COLO668 (cell line): ENCODE results near the gene GSTA2.
"Not testable (repeated sequence)": the region's sequence is repeated elsewhere in the genome, so short reads cannot be mapped to it uniquely, and the experiment has no call there.

Source experiments
- DNase-seq: peaks from one replicate; lab custom pipeline; 2025; ENCODE audit not compliant: unreplicated experiment; lab: John Stamatoyannopoulos, UW

Gene GSTA2

DNA sequence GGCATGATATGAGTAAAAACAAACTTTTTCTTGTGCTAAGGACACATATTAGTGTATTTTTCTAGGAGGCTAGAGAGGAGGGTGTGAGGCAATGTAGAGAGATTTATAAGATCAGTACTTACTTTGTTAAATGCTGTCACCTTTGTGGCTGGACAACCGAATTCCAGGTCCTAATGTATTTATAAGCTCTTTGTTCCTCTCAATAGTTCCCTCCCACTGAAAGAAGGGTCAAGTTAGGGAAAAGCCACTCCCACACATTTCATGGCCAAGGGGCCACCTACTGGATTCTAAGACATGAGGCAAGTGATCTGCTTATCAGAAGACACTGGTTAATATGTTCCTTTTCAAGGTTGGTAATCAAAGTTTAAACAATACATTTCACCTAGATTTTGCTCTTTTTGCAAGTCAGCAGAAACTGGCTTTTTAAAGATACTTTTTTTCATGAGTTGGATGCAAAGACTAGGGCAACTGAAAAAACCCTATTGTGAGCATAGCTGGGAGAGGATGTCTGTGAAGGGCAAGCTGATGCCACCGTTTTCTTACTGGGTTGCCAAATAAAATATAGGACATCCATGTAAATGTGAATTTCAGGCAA, at the start of gene GSTA2:
Gene GSTA2, minus strand, starts transcription at position 154 of the 595 bp plus-strand sequence. CDS start 5,528 bp downstream, outside the sequence.
- DNase-seq = not testable (repeated sequence)

GRCh38 chr6:52809777-52810176, 46.5 kb upstream of the GSTA2 start:
- not testable (repeated sequence) for DNase-seq

- DNase-seq = no peak
Observed at GRCh38 chr6:52808660-52809059, 45.4 kb upstream of the GSTA2 start.

DNA sequence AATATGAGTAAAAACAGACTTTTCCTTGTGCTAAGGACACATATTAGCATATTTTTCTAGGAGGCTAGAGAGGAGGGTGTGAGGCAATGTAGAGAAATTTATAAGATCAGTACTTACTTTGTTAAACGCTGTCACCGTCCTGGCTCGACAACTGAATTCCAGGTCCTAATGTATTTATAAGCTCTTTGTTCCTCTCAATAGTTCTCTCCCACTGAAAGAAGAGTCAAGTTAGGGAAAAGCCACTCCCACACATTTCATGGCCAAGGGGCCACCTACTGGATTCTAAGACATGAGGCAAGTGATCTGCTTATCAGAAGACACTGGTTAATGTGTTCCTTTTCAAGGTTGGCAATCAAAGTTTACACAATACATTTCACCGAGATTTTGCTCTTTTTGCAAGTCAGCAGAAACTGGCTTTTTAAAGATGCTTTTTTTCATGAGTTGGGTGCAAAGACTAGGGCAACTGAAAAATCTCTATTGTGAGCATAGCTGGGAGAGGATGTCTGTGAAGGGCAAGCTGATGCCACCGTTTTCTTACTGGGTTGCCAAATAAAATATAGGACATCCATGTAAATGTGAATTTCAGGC, 40.5 kb upstream of the GSTA2 start, which contains the start of gene GSTA1:
Gene GSTA1, minus strand, starts transcription at position 149 of the 588 bp plus-strand sequence. CDS start 4,549 bp downstream, outside the sequence.
- not testable (repeated sequence) for DNase-seq

DNA sequence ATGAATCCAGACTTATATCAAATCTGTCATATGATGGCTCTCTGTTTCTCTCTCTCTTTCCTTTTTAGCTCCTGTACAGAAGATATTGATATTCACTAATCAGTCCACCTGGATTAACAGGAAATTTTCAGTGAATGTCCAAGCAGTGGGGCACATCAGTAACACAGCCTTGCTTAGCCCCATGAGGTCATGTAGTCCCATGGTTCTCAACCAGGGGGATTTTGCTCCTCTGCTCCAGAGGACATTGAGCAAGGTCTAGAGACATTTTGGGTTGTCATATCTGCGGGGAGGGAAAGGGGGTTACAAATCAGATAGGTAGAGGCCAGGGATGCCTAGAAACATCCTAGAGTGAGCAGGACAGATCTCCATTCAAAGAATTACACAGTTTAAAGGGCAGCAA, 39.5 kb upstream of the GSTA2 start:
- no peak for DNase-seq

DNA sequence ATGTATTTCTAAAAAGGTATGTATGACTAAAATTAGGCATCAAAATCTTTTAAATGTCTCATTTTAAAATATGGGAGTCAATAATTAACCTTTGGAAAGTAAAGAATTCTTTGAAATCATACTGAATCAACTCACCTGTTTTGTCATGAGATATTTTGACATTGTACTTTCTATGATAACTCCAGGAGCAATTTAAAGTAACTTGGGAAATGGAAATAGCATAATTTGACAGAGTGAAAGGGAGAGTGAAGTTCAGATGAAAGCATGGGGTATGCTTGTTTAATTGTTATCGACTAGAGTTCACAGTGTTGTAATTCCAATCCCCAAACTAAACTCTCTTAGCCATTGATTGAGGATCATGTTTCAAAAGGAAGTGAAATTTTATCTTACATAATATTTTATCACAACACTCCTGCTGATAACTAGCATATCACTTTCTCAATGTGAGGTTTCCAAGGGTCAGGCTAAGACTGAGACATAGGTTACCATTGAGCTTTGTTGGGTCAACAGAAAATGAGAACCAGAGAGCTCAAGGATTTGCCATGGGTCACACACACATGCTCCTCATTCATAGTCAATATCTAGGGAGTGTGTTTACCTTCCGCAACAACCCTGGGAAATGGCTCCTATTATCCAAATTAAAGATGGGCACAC, 38.0 kb upstream of the GSTA2 start:
- no peak for DNase-seq

GRCh38 chr6:52799272-52799671, 36.0 kb upstream of the GSTA2 start:
- not testable (repeated sequence) for DNase-seq

DNA sequence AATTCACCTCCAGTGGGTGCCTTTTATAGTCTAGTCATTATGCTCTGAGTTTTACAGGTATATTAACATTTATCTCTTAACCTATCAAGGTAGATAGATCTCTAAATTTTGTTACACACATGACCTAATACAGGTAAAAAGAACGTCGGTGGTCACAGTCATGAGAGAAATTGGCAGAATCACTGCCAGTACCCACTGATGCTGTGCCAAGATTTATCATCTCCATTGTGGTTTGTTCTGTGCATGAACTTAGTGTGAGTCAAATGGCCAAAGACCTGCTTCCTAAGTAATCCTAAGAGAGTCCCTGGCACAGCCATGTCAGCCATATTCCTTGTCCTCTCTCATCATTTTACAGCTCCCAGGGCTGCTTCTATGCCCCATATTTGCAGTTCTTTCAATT, 31.1 kb upstream of the GSTA2 start:
- DNase-seq = not testable (repeated sequence)

DNA sequence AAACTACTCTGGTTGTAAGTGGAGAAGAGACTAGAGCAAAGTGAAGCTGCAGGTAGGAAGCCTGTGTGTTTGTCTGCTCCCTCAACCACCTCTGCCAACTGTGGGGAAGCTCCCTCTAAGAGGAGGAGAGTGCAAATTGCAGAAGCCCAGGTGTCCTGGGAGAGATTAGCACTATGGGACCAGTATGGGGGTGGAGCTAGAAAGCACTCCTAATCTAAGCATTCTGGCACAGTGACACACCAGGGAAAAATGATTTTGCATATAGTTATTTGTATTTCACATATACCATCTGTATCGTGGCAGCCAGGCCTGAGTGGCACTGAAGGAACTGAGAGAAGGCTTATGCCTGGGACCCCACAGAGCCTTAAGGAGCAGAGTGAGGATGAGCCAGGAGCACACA, 27.6 kb upstream of the GSTA2 start:
- DNase-seq = no peak

DNA sequence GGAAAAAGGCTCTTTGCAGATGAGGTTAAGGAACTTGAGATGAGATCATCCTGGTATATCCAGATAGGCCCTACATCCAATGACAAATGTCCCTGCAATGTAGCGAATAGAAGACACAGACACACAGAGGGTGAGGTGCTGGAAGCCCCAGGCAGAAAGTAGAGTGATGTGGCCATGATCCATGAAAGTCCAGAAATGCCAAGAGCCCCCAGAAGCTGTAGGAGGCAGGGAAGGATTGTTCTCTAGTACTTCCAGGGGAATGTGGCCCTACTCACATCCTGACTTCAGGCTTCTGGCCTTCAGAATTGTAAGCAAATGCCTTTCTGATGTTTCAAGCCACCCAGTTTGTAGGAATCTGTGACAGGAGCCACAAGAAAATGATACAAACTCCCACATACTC, 26.4 kb upstream of the GSTA2 start:
- not testable (repeated sequence) for DNase-seq

DNA sequence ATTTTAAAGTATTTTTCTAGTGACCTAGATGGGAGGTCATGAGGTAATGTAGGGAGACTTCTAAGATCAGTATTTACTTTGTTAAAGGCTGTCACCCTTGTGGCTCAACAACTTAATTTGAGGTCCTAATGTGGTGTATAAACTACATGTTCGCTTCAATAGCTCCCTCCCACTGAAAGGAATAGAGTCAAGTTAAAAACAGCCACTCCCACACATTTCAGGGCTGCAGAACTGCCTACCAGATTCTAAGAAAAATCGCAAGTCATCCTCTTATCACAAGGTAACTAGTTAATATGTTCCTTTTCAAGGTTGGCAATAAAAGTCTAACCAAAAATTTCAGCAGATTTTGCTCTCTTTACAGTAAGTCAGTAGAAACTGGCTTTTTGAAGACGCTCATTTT, 25.2 kb upstream of the GSTA2 start:
- DNase-seq = no peak

DNA sequence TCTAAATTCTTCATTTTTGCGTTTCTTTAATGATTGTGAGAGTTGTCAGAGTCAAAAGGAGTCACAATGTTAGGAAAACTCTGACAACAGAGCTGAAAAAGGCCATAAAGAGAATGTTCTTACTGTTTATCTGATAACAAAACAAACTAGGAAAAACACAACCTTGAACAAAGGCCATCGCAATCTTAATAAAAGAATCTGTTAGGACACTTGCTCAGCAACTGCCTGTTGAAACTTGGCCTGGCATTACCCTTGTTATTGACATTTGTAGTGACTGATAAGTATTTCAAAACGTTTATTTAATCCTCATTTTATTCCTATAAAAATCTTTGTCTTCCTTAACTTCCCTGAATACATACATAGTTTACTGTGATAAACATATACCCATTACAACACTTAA, 24.6 kb upstream of the GSTA2 start:
- no peak for DNase-seq

DNA sequence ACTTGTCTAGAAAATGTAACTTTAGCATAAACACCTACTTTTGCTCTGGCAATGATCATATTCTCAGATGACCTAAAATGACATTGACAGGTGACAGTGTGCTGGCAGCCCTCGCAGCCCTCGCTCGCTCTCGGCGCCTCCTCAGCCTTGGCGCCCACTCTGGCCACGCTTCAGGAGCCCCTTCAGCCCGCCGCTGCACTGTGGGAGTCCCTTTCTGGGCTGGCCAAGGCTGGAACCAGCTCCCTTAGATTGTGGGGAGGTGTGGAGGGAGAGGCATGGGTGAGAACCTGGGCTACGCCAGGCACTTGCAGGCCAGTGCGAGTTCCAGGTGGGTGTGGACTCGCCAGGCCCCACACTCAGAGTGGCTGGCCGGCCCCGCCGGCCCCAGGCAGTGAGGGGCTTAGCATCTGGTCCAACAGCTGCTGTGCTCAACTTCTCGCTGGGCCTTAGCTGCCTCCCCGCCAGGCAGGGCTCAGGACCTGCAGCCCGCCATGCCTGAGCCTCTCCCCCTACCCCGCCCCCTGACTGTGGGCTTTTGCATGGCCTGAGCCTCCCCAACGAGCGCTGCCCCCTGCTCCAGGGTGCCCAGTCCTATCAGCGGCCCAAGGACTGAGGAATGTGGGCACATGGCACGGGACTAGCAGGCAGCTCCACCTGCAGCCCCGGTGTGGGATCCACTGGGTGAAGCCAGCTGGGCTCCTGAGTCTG, 23.1 kb upstream of the GSTA2 start:
- no peak for DNase-seq

DNA sequence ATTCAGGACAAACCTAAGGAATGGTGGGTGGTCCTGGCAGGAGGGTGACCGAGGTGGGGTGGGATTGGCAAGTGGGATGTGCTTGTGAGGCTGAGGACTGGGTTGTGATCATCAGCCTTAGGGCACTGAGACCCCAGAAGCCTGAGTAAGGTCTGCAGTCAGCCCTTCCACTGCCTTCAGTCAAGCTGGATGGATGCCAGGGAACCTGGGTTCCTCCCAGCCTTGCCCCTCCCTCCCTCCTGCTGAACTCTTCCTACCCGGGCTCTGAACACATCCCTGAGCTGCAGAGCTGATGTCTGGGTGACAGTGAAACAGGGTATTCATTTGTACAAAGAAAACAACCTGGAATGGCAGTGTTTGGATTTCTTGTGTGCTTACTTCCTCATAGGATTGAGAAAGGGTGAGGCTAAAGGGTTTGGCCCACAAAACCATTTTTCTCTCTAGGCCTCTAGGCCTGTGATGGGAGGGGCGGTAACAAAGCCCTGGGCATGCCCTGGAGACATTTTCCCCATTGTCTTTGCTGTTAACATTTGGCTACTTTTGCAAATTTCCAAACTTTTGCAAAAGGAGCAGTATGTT, 19.5 kb upstream of the GSTA2 start:
- not testable (repeated sequence) for DNase-seq

- DNase-seq = not testable (repeated sequence)
Observed at GRCh38 chr6:52782209-52782608, 18.9 kb upstream of the GSTA2 start.

GRCh38 chr6:52779237-52779636, 16.0 kb upstream of the GSTA2 start:
- DNase-seq = no peak

DNA sequence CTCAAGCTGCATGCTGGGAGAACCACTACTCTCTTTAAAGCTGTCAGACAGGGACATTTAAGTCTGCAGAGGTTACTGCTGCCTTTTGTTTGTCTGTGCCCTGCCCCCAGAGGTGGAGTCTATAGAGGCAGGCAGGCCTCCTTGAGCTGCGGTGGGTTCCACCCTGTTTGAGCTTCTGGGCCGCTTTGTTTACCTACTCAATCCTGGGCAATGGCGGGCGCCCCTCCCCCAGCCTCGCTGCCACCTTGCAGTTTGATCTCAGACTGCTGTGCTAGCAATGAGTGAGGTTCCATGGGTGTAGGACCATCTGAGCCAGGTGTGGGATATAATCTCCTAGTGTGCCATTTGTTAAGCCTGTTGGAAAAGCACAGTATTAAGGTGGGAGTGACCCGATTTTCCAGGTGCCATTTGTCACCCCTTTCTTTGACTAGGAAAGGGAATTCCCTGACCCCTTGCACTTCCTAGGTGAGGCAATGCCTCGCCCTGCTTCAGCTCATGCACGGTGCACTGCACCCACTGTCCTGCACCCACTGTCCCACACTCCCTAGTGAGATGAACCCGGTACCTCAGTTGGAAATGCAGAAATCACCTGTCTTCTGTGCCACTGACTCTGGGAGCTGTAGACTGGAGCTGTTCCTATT, 13.6 kb upstream of the GSTA2 start:
- peak; percentile 12 for DNase-seq

- not testable (repeated sequence) for DNase-seq
Observed at GRCh38 chr6:52769399-52769798, 6.1 kb upstream of the GSTA2 start.

DNA sequence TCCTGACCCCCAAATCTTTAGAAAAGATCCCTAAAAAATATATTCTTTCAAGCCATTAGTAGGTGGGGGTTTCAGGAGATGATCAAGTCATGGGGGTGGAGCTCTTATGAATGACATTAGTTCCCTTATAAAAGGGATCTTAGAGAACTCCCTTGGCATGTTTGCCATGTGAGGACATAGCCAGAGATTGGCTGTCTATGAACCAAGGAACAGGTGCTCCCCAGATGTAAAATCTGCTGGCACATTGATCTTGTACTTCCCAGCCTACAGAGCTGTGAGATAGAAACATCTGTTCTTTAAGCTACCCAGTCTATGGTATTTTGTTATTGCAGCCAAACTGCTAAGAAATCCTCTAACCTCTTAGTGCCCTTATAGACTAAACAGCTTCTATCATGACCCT, 4.4 kb upstream of the GSTA2 start:
- not testable (repeated sequence) for DNase-seq

DNA sequence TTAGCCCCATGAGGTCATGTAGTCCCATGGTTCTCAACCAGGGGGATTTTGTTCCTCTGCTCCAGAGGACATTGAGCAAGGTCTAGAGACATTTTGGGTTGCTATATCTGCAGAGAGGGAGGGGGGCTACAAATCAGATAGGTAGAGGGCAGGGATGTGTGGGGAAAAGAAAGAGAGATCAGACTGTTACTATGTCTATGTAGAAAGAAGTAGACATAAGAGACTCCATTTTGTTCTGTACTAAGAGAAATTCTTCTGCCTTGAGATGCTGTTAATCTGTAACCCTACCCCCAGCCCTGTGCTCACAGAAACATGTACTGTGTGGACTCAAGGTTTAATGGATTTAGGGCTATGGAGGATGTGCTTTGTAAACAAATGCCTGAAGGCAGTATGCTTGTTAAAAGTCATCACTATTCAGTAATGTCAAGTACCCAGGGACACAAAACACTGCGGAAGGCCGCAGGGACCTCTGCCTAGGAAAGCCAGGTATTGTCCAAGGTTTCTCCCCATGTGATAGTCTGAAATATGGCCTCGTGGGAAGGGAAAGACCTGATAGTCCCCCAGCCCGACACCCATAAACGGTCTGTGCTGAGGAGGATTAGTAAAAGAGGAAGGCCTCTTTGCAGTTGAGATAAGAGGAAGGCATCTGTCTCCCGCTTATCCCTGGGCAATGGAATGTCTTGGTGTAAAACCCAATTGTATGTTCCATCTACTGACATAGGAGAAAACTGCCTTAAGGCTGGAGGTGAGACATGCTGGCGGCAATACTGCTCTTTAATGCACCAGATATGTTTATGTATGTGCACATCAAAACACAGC, 1.4 kb downstream of the GSTA2 start:
- peak; percentile 21 for DNase-seq
